HG02840 (cell line): ENCODE data around the gene PRRC2A.

Experiments used
- ATAC-seq: cut with Tn5 transposase; IDR thresholded peaks from one replicate; pipeline ENCODE4 v1.9.1; 2021; ENCODE audit warnings: mild to moderate bottlenecking, moderate library complexity, moderate number of reproducible peaks; ENCODE audit not compliant: unreplicated experiment, low FRiP score

PRRC2A gene

DNA sequence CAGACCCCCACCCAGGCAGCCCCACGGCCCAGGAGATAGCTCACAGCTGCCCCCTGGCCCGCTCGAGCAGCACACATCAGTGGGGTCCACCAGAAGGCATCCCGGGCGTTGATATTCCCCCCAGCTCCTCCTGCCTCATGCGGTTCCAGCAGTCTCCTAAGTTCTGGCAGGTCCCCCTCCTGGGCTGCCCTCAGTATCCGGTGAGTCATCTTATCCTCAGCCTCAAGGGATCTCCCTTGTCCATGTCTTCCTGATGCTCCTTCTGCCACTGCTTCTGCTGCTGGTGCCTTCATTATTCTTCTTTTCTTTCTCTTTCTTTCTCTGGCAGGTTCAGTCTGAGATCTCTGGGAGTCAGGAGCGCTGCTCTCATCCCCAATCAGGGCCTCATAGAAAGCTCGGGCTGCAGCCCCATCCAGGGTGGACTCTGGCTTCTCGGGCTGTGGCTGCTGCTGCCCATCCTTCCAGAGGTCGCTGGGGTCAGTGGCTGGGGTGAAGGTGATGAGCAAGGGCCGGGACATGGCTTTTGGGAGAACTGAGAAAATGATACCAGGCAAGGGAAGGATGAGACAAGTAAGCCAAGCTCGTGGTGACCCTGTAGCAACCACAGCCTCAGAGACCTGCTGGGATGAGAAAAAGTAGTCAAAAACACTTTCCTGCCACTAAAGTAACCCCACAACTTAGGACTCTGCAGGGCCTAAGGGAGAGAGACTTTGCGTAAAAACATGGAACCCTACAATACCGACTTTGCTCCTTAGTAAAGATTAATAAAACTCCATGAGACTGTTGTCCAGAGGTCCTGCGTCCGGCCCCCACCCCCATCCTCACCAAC lies 43.7 kb downstream of the PRRC2A start:
- ATAC-seq = no peak

DNA sequence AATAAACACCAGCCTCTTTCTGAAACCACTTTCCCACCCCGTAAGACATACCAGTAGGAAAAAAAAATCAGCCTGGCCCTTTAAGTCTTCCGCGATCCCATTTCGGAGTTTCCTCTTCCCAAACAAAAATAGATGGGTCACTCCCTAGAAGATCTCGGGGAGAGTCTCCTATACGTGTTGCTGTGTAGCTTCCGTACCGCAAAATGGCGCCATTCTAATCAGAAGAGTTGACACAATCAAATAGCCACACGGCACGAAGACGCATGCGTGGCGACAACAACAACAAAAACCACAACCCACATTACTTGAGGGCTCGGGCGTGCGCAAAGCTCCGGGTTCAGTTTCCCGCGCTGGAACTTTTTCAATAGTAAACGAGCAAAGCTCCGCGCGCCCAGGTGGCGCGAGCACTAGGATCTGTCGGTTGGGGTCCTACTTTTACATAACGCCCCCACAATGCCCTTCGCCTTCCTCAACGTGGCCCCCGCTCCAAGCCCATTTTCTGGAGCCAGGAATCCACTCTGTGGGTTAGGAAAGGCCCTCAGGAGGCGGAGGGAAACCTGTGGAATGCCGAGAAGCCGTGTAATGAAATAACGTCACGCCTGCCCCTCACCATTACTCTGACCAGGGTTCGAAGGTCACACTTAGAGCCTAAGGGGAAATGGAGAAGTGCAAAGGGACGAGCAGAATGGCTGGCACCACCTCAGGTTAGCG lies 44.4 kb downstream of the PRRC2A start, which contains the start of gene GPANK1:
GPANK1 (minus strand) TSS at position 208 of the 711 bp plus-strand sequence. CDS start 519 bp downstream, outside the sequence.
- no peak for ATAC-seq

DNA sequence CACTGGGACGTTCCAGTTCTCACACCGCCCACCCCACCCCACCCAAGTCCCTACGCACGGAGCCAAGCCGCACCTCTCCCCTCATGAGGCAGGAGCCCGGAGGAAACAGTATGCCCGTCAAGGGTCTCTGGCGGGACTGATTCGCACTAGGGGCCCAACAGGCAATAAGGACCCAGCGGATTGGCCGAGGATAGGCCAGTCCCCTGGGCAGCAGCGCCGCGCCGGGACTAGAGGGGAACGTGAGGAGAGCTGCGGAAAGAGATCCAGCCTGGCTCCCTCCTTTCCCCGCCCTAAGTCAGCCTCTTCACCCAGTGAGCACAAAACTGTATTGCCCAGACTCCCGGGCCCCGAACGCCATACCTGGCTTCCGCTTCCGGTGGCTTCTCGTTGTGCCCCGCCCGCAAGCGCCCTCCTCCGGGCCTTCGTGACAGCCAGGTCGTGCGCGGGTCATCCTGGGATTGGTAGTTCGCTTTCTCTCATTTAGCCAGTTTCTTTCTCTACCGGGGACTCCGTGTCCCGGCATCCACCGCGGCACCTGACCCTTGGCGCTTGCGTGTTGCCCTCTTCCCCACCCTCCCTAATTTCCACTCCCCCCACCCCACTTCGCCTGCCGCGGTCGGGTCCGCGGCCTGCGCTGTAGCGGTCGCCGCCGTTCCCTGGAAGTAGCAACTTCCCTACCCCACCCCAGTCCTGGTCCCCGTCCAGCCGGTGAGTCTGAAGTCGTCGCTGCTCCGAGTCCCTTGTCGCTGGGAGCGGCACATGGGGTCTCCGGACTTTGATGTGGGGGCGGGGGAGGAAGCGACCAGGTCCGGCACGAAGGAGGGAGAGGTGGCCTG lies 45.2 kb downstream of the PRRC2A start, which contains the start of gene CSNK2B:
CSNK2B (plus strand) TSS at position 580 of the 836 bp plus-strand sequence. CDS start 752 bp downstream, outside the sequence.
- peak; percentile 79 for ATAC-seq

- ATAC-seq = no peak
Measured at GRCh38 chr6:31666337-31666965, 45.9 kb downstream of the PRRC2A start.

GRCh38 chr6:31669676-31670075 lies 49.2 kb downstream of the PRRC2A start, which contains the start of gene LY6G5B:
Gene LY6G5B (plus strand): TSS chr6:31669976. CDS start chr6:31670951, 975 bp downstream.
- ATAC-seq = no peak

DNA sequence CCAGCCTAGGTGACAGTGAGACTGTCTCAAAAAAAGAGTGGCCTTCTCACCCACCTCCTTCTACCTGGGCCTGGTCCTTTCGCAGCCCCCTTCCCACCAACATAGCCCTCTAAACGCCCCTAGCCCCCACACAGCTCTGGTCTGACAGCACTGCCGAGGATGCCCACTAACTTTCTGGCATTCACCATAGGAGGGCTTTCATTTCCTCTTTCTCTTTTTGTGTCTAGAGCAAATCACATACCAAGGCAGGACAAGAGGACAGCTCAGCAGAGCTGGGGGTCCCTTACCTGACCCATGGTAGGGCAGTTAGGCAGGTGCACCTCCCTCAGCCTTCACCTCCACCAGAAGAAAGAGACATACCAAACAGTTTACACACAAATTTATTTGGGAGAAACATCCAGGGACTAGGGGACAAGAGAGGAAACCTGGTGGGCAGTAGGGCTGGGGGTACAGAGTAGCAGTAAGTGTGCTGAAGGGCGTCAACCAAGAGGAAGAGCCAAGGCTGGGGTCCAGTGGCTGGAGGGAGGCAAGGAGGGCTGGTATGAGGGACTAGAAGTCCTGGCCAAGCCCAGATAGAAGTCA lies 55.9 kb downstream of the PRRC2A start:
- no peak for ATAC-seq

- no peak for ATAC-seq
Measured at GRCh38 chr6:31676904-31677303, 56.4 kb downstream of the PRRC2A start.

- ATAC-seq = no peak
Measured at GRCh38 chr6:31677955-31678354, 57.4 kb downstream of the PRRC2A start.

- no peak for ATAC-seq
Measured at GRCh38 chr6:31680226-31681134, 60.0 kb downstream of the PRRC2A start, which contains the start of gene LY6G5C. Gene LY6G5C (minus strand): TSS chr6:31681067. CDS start chr6:31680373, 694 bp downstream.

GRCh38 chr6:31681135-31681671 lies 60.7 kb downstream of the PRRC2A start:
- no peak for ATAC-seq

DNA sequence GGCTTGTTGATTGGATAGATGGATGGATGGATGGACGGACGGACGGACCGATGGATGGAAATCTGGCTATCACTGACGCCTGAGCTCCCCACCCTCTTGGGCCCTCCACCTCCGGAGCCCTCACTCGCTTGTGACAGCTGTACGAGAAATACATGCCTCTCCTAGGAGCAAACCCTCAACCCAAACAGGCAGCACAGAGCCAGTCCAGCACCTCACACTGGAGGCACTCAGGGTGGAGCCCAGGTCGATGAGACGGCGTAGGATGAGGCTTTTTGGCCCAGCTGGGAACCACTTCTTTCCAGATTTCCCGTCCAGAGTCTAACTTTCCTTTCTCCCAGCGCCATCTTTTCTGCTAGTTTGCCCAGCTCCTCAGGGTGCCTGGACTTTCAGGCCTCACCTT lies 63.1 kb downstream of the PRRC2A start:
- no peak for ATAC-seq

- ATAC-seq = no peak
Measured at GRCh38 chr6:31686483-31686882, 66.0 kb downstream of the PRRC2A start.

DNA sequence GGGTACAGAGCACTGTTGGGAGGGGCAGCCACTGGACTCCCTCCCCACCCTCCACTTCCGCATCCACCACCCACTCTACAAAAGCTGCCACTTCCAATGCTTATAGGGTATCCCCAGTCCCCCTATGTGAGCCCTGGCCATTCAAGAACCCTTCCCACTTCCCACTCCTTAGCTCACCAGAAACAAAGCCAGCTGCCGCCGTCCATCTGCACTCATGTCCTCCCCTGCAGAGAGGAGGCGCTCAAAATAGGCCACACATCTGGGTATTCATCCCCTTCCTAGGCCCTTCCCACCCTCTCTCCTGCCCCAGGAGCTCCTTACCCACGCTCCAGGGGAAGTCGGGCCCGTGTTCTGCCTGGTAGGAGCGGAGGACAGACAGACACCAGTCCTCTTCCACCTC lies 66.8 kb downstream of the PRRC2A start:
- no peak for ATAC-seq
